ENCODE measurements around the gene QSER1.
"Not testable (repeated sequence)": the region's sequence is repeated elsewhere in the genome, so short reads cannot be mapped to it uniquely, and the experiment has no call there.

DNA sequence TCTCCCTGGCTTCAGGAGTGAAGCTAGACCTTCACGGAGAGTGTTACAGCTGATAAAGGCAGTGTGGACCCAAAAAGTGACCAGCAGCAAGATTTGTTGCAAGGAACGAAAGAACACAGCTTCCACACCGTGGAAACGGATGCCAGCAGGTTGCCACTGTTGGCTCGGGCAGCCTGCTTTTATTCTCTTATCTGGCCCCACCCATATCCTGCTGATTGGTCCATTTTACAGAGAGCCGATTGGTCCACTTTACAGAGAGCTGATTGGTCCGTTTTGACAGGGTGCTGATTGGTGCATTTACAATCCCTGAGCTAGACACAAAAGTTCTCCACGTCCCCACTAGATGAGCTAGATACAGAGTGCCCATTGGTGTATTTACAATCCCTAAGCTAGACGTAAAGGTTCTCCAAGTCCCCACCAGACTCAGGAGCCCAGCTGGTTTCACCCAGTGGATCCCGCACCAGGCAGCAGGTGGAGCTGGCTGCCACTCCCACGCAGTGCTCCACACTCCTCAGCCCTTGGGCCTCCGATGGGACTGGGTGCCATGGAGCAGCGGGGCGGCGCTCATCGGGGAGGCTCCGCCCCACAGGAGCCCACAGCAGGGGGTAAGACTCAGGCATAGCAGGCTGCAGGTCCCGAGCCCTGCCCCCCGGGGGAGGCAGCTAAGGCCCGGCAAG, 4.8 kb upstream of the QSER1 start:
- TF ChIP-seq CTCF (conservative IDR thresholded peaks at IDR 0.05; ENCODE audit: low read depth, low read length); EZH2 (IDR thresholded peaks at IDR 0.05; ENCODE audit: borderline replicate concordance, low read depth, low read length, poor library complexity, severe bottlenecking): not testable (repeated sequence)
